ENCODE data around the gene TNNC1.

The TNNC1 gene

GRCh38 chr3:52455283-52456168, 1.7 kb upstream of the TNNC1 start, which contains the start of gene NISCH:
NISCH (plus strand) TSS chr3:52455604; CDS start chr3:52455642, 38 bp downstream.
- Histone ChIP-seq H3K9ac (ENCODE audit: low read length) (peak within 1 kb of the TSS; percentile 100), H3K4me1 (ENCODE audit: low read length) (peaks cover 18% of the 10 kb centered on the region), H3K79me2 (ENCODE audit: low read length) (peaks cover 24% of the 10 kb centered on the region), H3K27me3 (ENCODE audit: low read depth, low read length) (no peaks in the 10 kb centered on the region), H3K4me2 (ENCODE audit: low read length) (peak within 1 kb of the TSS; percentile 98), H2AFZ (ENCODE audit: low read depth, low read length) (peak within 1 kb of the TSS; percentile 97), H3K27ac (ENCODE audit: low read length) (peak within 1 kb of the TSS; percentile 51), H3K9me3 (ENCODE audit: insufficient read depth, low read length) (no peaks in the 10 kb centered on the region), H3K4me3 (ENCODE audit: low read length) (peak within 1 kb of the TSS; percentile 93), H4K20me1 (ENCODE audit: insufficient read depth, low read length) (no peaks in the 10 kb centered on the region), H3K36me3 (replicated peaks; ENCODE audit: low read depth, low read length) (peaks cover 16% of the 10 kb centered on the region)
- TF ChIP-seq CTCF (IDR thresholded peaks at IDR 0.05; ENCODE audit: low read depth, low read length) (no peak), EZH2phosphoT487 (IDR thresholded peaks at IDR 0.05; ENCODE audit: low read depth) (no peak)

- H3K4me3 ChIP-seq (ENCODE audit: low read length), result peak overlapping the region; percentile 93
- H2AFZ ChIP-seq (ENCODE audit: low read depth, low read length), result peak overlapping the region; percentile 97
- peaks cover 24% of the 10 kb centered on the region for H3K79me2 ChIP-seq (ENCODE audit: low read length)
- H3K27ac ChIP-seq (ENCODE audit: low read length), result peak overlapping the region; percentile 33
- no peak for TF ChIP-seq EZH2phosphoT487 (IDR thresholded peaks at IDR 0.05; ENCODE audit: low read depth)
- no peak for TF ChIP-seq CTCF (IDR thresholded peaks at IDR 0.05; ENCODE audit: low read depth, low read length)
- no peaks in the 10 kb centered on the region for H3K27me3 ChIP-seq (ENCODE audit: low read depth, low read length)
- H3K9me3 ChIP-seq (ENCODE audit: insufficient read depth, low read length), result no peaks in the 10 kb centered on the region
- H3K9ac ChIP-seq (ENCODE audit: low read length), result peak overlapping the region; percentile 88
- peaks cover 13% of the 10 kb centered on the region for H3K36me3 ChIP-seq (replicated peaks; ENCODE audit: low read depth, low read length)
- peak overlapping the region; percentile 97 for H3K4me2 ChIP-seq (ENCODE audit: low read length)
- H4K20me1 ChIP-seq (ENCODE audit: insufficient read depth, low read length), result no peaks in the 10 kb centered on the region
- peaks cover 18% of the 10 kb centered on the region for H3K4me1 ChIP-seq (ENCODE audit: low read length)
Measured at GRCh38 chr3:52454938-52455282, 1.1 kb upstream of the TNNC1 start.

- H3K4me2 ChIP-seq (ENCODE audit: low read length), result peak overlapping the region; percentile 97
- H4K20me1 ChIP-seq (ENCODE audit: insufficient read depth, low read length), result no peaks in the 10 kb centered on the region
- H3K27me3 ChIP-seq (ENCODE audit: low read depth, low read length), result no peaks in the 10 kb centered on the region
- TF ChIP-seq EZH2phosphoT487 (IDR thresholded peaks at IDR 0.05; ENCODE audit: low read depth) (no peak), CTCF (IDR thresholded peaks at IDR 0.05; ENCODE audit: low read depth, low read length) (no peak)
- no peak overlapping the region for H3K27ac ChIP-seq (ENCODE audit: low read length)
- peaks cover 24% of the 10 kb centered on the region for H3K79me2 ChIP-seq (ENCODE audit: low read length)
- no peak overlapping the region for H2AFZ ChIP-seq (ENCODE audit: low read depth, low read length)
- peak overlapping the region; percentile 88 for H3K9ac ChIP-seq (ENCODE audit: low read length)
- peaks cover 18% of the 10 kb centered on the region for H3K4me1 ChIP-seq (ENCODE audit: low read length)
- peaks cover 13% of the 10 kb centered on the region for H3K36me3 ChIP-seq (replicated peaks; ENCODE audit: low read depth, low read length)
- no peaks in the 10 kb centered on the region for H3K9me3 ChIP-seq (ENCODE audit: insufficient read depth, low read length)
- peak overlapping the region; percentile 93 for H3K4me3 ChIP-seq (ENCODE audit: low read length)
Measured at GRCh38 chr3:52454250-52454937, 553 bp upstream of the TNNC1 start.

- H3K27me3 ChIP-seq (ENCODE audit: low read depth, low read length), result no peaks in the 10 kb centered on the region
- no peaks in the 10 kb centered on the region for H4K20me1 ChIP-seq (ENCODE audit: insufficient read depth, low read length)
- H3K4me2 ChIP-seq (ENCODE audit: low read length), result no peak overlapping the region
- H3K9ac ChIP-seq (ENCODE audit: low read length), result no peak overlapping the region
- H2AFZ ChIP-seq (ENCODE audit: low read depth, low read length), result no peak overlapping the region
- H3K27ac ChIP-seq (ENCODE audit: low read length), result no peak overlapping the region
- peaks cover 2% of the 10 kb centered on the region for H3K36me3 ChIP-seq (replicated peaks; ENCODE audit: low read depth, low read length)
- peaks cover 24% of the 10 kb centered on the region for H3K79me2 ChIP-seq (ENCODE audit: low read length)
- TF ChIP-seq CTCF (IDR thresholded peaks at IDR 0.05; ENCODE audit: low read depth, low read length) (no peak), EZH2phosphoT487 (IDR thresholded peaks at IDR 0.05; ENCODE audit: low read depth) (no peak)
- no peaks in the 10 kb centered on the region for H3K9me3 ChIP-seq (ENCODE audit: insufficient read depth, low read length)
- H3K4me3 ChIP-seq (ENCODE audit: low read length), result no peak overlapping the region
- peaks cover 18% of the 10 kb centered on the region for H3K4me1 ChIP-seq (ENCODE audit: low read length)
Measured at GRCh38 chr3:52452570-52453221, 1.1 kb downstream of the TNNC1 start.

Data from OCI-LY3 (cell line).